GM19438 (cell line): Measurements from ENCODE around the gene CMSS1.

Experiments
- ATAC-seq: cut with Tn5 transposase; IDR thresholded peaks from one replicate; pipeline ENCODE4 v1.9.1; 2021; ENCODE audit warnings: low read depth; ENCODE audit not compliant: unreplicated experiment

Gene CMSS1

GRCh38 chr3:99896482-99896881 lies 78.8 kb downstream of the CMSS1 start:
- ATAC-seq, result no peak

DNA sequence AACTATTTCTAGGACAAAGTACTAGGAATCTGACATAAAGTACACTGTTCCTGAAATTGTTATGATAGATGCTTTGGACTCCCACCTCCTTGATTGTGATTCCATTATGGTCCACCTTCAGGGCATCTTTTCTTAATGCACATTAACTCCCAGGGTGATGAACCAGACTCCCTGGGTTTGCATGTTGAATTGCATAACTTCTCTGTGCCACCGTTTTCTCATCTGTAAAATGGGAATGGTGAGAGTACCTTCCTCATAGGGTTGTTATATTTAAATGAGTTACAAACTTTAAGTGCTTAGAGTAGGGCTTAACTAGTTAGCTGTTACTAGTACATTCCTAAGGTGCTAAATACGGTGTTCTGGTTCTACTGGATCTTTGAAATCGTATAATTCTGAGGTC lies 81.9 kb downstream of the CMSS1 start:
- no peak for ATAC-seq

- no peak for ATAC-seq
These were observed 82.6 kb downstream of the CMSS1 start for GRCh38 chr3:99900248-99900647.

DNA sequence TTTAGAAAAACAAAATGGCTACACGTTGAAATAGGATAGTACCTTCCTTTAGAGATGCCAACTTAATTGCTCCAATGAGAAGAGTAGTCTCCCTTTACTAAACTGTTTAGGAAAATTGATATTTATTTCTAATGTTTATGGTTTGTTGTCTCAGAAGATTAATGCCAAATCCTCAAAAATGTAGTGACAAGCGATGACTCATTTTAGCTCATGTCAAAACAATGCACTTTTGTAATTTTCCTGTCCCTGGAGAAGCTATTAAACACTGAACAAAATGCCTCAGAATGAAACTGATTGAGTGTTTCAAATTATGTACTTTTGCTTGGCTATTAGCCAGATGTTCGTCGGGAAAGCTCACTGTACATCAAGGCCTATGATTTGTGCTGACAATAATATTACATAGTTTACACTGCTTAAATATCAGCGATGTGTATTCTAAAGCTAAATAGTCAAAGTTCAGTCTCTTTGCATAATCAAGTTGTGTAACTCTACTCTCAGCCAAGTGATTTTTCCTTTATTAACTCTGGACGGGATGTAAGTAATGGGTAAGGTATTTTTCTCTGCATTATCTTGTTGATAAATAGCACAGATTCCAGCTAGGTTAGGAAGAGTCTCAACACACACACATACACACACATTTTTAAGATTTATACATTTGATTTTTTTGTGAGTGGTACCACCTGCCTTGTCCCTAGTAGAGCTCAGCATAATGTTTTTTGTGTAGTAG lies 83.7 kb downstream of the CMSS1 start:
- no peak for ATAC-seq

DNA sequence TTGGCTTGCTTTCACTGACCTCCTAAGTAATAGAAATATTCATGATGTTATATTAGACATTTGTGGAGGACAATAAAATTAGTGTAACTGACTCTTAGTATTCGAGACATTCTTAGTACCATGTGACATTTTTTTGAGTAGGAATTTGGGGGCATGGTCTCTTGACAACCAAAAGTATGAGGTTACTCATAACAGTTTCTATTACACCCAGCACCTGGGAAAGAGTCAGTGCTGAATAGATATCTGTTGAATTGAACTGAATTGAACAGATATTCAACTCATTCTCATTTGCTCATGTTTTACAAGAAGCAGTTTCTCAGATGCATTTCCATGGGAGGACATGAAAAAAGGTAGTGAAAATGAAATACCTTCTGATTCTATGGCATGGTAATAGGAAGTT lies 84.4 kb downstream of the CMSS1 start:
- no peak for ATAC-seq

DNA sequence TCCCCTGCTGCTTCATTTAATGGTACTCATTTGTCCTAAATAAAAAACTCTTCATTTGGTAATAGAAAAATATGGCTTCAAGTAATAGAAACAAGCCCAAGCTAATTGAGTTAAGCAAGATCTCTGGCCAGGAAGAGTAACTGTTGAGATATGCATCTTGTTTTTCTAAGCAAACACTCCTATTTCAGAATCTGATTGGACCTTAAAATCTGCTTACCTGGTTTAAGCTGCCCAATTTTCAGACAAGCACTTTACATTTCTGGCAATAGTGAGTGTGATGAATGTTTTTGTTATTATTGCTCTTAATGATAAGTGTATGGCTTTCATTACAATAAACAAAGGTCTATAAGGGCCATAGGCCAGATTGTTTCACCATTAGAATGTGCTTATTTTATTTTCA lies 86.2 kb downstream of the CMSS1 start:
- no peak for ATAC-seq

DNA sequence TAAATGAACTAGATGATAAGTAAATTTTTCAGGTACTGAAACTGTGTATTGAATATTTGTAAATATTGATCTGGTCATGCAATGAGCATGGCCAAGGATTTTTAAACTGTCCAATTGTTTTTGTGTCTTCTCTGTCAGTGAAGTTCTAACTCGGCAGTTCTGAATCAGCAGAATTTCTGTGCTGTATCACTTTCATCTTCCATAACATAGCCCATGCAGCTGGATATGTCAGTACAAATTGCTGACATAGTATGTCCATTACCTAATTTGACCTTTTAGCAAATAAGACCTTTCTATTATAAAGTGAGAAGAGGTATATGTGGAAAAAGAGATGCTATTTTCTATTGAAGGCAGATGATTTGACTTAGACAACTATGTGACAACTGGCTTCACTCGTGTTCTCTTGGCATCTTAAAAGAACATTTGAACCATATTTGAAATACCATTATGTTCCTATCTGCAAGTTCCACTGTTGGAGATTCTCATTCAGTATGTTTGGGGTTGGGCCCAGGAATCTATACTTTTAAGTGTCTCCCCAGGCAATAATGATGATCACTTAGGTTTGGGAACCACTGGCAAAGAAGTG lies 90.4 kb downstream of the CMSS1 start:
- ATAC-seq, result no peak

- ATAC-seq, result no peak
These were observed 92.2 kb downstream of the CMSS1 start for GRCh38 chr3:99909714-99910495.

DNA sequence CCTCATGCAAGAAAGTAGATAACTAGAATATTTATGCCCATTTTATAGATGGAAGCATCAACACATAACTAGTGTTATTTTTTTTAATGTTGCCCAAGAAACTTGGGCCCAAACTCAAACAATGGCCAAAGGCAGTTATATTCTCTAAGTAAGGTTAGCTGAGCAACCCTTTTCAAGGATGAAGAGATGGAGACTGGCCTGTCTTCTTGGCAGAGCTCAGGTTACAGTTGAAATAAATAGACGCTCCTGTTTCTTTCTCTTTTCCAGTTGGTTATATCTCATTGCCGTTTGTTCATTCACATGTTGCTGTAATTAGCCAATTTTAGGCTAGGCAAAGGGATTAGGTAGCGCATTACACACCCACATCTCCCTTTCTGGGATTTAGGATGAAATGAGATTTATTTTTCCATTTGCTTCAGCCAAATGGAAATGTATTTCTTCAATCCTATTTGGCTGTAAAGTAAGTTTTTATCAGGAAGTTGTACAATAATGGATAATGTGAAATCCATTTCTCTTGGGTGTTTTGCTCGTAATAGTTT lies 93.2 kb downstream of the CMSS1 start:
- ATAC-seq, result no peak

GRCh38 chr3:99911433-99911832 lies 93.8 kb downstream of the CMSS1 start:
- ATAC-seq, result no peak

GRCh38 chr3:99915906-99916432 lies 98.3 kb downstream of the CMSS1 start:
- no peak for ATAC-seq

DNA sequence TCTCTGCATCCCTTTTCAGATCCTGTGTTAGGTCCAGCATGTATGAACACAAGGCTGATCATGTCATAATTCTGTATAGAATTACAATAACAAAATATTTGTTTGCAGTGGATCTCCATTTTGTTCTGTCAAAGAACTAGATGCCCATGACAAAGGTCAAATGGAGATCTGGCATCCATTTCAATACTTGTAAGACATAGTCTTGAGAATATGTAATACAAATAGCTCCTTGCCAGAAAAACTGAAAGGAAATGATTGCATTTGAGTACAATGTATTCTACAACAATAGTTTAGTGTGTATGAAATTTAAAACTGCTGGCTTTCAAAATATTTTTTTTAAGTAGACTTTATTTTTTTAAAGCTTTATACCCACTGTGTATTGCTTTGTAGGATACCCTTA lies 101.1 kb downstream of the CMSS1 start:
- no peak for ATAC-seq

DNA sequence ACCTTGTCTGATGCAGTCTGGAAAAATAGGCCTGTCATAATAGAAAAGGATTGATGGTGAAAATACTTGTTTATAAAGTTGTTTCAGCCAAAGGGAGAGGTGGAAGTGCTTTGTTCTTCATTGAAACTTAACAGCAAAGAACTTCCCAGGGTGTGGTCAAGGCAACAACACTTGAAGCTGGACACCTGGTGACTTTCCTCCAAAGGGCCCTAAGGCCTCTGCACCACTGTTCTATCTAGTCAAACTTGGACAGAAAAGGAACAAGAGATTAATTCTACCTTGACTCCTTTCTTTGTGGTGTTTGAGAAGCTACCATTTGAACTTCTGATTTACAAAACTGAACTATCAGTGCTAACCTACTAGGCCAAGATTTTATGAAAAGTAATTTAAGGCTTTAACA lies 102.0 kb downstream of the CMSS1 start:
- no peak for ATAC-seq

DNA sequence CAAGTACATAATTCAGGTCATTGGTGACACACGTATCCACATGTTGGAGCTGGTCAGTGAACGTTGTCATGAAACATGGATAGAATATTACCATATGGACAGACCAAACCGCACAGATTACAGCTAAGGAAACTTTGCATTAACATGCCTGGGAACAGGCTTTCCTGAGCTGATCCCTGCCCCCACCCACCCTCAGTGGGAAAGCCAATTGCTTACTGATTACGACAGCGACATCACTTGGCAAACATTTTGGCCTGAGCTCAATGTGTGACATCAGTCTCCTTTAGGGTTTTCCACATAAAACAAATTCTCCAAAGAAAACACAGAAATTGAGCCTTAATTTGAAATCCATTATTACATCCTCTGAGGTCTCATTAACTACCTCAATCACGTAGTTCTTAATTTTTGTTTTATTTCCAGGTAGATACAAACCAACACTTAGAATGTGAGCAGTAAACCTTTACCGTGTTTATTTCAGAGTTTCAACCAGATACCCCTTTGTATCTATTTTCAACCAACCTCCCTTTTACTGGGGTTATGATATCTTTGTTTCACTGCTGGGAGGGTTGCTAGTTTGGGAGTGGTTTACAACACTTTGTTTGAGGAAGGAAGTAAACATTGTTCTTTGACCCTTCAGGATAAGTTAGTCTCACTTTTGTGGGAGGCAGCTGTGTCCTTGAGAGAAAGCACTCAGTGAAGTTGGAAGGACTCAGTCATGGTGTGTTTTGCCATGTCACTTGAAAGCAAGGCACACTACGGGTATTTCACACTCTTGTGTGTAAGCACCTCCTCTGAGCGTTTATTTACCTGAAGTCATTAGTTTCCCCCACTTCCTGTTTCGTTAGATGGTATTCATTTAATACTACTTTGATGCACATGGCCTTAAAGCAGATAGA lies 103.1 kb downstream of the CMSS1 start:
- no peak for ATAC-seq

GRCh38 chr3:99921377-99921695 lies 103.7 kb downstream of the CMSS1 start:
- ATAC-seq, result no peak

GRCh38 chr3:99921986-99922385 lies 104.3 kb downstream of the CMSS1 start:
- no peak for ATAC-seq

DNA sequence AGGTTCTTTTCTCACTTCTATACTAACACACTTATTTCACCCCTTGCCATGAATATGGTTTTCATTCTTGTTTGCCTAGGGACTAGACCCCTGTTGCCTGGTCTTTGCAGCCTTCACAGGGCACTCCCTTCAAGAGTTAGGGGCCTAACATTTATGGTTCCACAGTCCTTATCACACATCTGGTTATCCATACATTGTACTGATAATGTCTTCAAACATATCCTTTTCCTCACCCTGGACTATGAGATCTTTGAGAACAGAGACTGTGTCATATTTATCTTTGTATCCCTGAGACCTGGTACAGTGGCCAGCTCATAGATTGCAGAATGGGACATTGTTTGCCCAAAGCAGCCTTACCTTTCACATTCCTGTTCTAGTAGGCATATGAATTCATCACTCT lies 106.2 kb downstream of the CMSS1 start:
- no peak for ATAC-seq

- no peak for ATAC-seq
These were observed 108.0 kb downstream of the CMSS1 start for GRCh38 chr3:99925584-99926230.

DNA sequence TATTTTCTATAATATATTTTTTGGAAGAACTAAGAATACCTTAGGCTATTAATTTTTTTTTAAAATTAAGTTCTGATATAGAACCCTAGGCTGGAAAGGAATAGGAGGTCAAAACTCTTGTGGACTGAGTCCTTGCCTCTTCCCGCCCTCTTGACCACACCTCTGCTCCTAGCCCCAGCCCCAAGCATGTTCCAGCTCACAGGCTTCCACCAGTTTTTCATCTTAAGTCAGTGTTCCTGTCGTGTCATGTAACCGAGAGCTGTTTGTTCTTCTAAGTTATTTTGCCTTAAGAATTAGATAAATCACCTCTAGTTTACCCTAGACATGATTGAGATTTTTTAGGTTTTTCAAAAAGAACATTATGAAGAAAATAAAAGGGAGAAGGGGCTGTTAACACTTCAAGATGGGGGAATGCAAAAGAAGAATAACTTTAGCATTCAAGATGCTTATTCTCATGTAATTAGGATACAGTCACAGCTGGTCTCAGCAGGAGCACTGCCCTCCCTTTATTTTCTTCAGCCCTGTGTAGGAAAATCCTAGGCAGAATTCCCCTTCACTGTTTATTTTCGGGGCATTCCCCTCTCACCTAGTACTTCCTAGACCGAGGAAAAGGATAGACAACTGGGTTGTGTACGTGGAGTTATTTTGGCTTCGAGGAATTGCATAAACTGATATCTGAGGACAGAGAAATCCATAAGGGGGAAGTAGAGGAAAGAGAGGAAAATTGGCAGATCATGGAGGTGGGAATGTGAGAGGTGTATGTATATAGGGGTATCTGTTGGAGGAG lies 110.2 kb downstream of the CMSS1 start:
- no peak for ATAC-seq
